Subcutaneous adipose tissue (tissue), 4 donors: ENCODE measurements around the gene RIT1. TPM values are rescaled to one million over a fixed set of nuclear protein-coding genes. Genes with fewer than 3 reads are reported as not detected.

Experiments used
- CTCF ChIP-seq: fragments of 450-650 bp; IDR thresholded peaks from one replicate; pipeline ENCODE4 v1.5.1; 2016; ENCODE audit warnings: low read depth, mild to moderate bottlenecking, control low read depth, antibody characterized with exemption, moderate library complexity
- total RNA-seq, 4 donors: library from RNA; depleted of rRNA; stranded (reverse); fragments of >200 nt; gene quantifications; one replicate each; pipeline ENCODE4 v1.1.0, GENCODE V29; 2016

Gene RIT1
- total RNA-seq, 4 donors from 2014 or later: 24.3 to 40.1 (median 28.4) TPM

- no peak for TF ChIP-seq CTCF
Measured at GRCh38 chr1:155940993-155941844, 30.1 kb upstream of the RIT1 start, which contains the start of gene RXFP4. Gene RXFP4, plus strand, starts transcription at chr1:155941638. Its CDS starts 72 bp downstream, at chr1:155941710.

DNA sequence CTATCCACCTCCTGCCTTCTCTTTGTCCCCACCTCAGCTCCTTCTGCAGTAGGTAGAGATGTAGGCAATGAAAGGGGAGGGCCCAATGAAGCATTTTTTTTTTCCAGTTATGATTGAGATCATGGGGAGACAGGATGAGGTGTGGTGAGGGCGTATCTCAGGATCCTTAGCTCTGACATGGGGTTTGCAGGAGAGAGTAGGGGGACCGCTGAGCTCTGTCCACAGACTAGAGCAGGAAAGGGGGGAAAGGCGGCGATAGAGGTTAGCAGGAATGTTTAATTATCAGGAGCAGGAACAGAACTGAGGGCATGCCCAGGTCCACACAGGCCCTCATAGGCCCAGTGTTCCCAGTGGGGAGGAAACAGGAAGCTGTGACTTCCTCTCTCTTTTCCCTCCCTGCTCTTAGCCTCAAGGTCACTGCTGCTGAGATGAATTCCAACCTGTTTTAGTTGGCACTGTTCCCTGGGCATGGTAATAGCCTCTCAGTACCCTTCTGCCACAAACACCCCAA, 29.4 kb upstream of the RIT1 start:
- TF ChIP-seq CTCF: no peak

DNA sequence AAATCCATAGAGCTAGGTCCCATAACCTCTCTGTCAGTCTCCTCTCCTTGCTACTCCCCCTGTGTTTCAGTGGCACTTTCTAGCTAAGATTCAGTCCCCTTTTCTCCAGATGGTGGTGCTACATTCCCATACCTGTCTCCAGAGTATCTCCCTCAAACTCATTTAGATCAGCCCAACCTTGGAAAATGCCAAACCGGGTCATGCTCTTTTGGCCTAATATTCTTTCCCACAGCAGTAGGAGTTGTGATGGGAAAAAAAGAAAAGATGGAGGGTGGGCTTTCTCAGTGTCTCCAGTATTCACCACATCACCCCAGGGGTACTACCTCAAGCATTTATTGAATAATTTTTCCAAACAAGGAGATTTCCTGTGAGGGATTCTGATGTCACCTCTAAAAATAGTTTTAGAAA, 27.1 kb upstream of the RIT1 start:
- TF ChIP-seq CTCF: no peak

DNA sequence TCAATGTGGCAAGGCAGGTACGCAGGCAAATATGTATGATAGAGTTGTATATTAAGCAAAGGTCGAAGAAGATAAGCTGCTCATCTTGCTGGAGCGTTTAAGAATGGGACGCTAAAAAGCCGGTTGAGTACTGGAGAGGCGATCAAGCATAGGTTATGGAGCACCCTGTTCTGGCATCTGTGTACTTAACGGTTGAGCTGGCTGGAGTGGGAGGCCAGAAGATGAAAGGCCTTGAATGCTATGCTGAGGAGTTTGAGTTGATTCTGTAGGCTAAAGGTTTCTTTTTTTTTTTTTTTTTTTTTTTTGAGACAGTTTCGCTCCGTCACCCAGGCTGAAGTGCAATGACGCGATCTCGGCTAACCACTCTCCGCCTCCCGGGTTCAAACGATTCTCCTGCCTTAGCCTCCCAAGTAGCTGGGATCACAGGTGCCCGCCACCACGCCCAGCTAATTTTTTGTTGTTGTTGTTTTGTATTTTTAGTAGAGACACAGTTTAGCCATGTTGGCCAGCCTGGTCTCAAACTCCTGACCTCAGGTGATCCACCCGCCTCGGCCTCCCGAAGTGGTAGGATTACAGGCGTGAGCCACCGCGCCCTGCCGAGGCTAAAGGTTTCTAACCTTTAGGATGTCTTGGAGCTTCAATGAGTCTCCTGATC, 23.9 kb upstream of the RIT1 start:
- no peak for TF ChIP-seq CTCF

GRCh38 chr1:155934097-155934935, 23.2 kb upstream of the RIT1 start, which contains the start of gene KHDC4:
Gene KHDC4, minus strand, starts transcription at chr1:155934413. Its CDS starts 40 bp downstream, at chr1:155934373.
- TF ChIP-seq CTCF: no peak

DNA sequence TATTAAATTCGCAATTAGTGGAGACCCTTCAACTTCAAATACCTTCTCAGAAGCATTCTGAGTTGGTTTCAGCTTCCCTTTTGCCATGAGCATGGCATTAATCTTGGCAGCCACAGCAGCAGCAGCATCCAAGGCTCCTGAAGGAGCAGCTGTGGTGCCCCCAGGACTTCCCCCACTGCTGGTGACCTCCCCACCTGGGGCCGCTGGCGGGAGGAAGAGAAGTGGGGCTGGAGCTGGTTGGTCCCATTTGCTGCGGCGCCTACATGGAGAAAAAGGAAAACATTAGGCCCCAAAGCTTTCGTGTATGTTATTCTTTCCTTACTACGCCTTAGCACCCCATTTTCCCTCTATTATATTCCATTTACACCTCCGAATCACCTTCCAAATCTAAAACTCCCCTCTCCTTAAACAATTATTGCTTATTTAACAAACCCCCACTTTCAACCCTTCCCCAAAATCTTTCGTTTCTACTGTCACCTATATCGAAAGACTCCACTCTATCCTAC, 22.5 kb upstream of the RIT1 start:
- TF ChIP-seq CTCF: no peak
